Measurements from ENCODE around the gene SORBS1. TPM values are rescaled to one million over a fixed set of nuclear protein-coding genes. Genes with fewer than 3 reads are reported as not detected.

SORBS1 gene
- total and polyA plus RNA-seq, 2 experiments from 2014 or later: 11.0 to 20.6 TPM

GRCh38 chr10:95487994-95488393, 73.2 kb downstream of the SORBS1 start:
- no peaks in the 10 kb centered on the region for H3K27me3 ChIP-seq

DNA sequence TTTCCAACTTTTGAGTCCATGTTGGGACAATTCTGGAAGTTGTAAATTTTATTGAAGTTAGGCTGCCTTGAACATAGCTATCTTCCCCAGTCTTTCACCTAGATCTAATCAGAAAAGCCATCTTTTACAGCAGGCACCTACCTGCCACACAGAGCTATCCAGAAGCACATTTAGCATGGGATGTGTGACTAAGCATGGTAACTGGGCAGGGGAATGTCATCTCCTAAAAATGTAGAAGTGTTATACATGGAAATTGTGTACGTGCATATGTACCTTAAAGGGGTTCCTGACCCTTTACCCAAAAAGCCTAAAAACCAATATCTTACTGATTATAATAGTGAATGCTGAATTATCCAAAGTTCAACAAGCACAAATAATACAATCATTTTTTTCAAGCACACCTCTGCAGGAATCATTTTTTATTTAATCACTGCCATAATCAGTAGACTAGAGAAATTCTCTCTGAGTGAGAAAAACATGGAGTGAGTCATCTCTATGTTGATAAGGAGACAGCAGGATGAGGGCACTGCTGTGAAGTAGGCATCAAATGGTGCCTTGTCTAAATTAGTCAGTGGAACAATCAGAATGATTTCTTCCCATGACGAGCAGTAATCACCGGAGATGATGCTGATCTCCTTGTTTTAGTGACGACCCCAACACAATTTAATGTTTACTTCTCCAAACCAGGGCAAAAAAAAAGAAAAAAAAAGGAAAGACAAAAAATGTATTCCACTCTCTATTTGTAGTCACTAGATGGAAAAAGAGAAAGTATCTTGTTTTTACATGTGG, 75.9 kb downstream of the SORBS1 start:
- H3K27ac ChIP-seq: no peak overlapping the region
- DNase-seq (ENCODE audit: low read depth in 1 of 2, low spot score in 1 of 2): peak in 1 of 2 donors; percentile 6
- H3K27me3 ChIP-seq: no peaks in the 10 kb centered on the region
- no peak overlapping the region for H3K4me3 ChIP-seq
- H3K4me1 ChIP-seq (ENCODE audit: low read depth): peaks cover 15% of the 10 kb centered on the region
- no peak for TF ChIP-seq CTCF (IDR thresholded peaks at IDR 0.05; ENCODE audit: low read depth, low read length)
- no peaks in the 10 kb centered on the region for H3K36me3 ChIP-seq
- H3K9me3 ChIP-seq (ENCODE audit: low read depth): no peaks in the 10 kb centered on the region

More at GRCh38 chr10:95487994-95488393, 73.2 kb downstream of the SORBS1 start:
- Histone ChIP-seq H3K9me3 (ENCODE audit: low read depth) (no peaks in the 10 kb centered on the region), H3K4me3 (no peak overlapping the region), H3K36me3 (no peaks in the 10 kb centered on the region), H3K27ac (no peak overlapping the region), H3K4me1 (ENCODE audit: low read depth) (no peaks in the 10 kb centered on the region)
- DNase-seq (ENCODE audit: low read depth in 1 of 2, low spot score in 1 of 2): no peak
- no peak for TF ChIP-seq CTCF (IDR thresholded peaks at IDR 0.05; ENCODE audit: low read depth, low read length)

DNA sequence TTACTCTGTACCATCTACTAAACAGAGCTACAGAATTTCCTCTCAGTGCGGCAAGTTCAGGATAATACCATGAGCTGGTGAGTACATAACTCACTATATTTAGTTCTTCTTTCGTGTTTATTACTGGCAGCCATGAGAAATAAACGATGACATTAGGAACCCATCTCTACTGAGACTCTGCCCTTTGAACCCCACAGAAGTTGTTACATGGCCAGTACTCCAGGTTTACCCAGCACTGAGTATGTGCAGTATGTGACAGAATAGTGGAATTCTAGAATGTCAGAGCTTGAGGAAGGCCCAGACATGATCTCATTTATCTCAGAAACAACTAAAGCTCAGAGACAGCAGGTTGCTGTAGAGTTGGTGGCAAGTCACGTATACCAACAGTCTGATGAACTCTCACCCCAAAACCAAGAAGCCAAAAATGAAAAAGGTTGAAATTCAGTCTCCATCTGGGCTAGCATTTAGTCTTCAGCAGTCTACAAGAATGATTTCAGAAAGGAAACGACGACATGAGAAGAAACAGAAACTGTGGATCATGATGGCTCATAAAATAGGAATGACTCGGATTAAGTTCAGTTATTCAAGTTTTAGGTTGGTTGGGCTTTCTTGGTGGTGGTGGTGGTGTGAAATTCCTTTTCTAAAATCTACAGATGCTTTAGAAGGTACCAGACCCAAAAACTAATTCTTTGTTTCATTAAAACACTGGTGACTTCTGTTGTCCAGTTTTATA, 78.5 kb downstream of the SORBS1 start:
- peaks cover 41% of the 10 kb centered on the region for H3K4me1 ChIP-seq (ENCODE audit: low read depth)
- no peak overlapping the region for H3K4me3 ChIP-seq
- no peaks in the 10 kb centered on the region for H3K9me3 ChIP-seq (ENCODE audit: low read depth)
- H3K36me3 ChIP-seq: no peaks in the 10 kb centered on the region
- no peak overlapping the region for H3K27ac ChIP-seq
- no peaks in the 10 kb centered on the region for H3K27me3 ChIP-seq
- no peak for DNase-seq (ENCODE audit: low read depth in 1 of 2, low spot score in 1 of 2)
- TF ChIP-seq CTCF (IDR thresholded peaks at IDR 0.05; ENCODE audit: low read depth, low read length): no peak

- Histone ChIP-seq H3K36me3 (no peaks in the 10 kb centered on the region), H3K27me3 (no peaks in the 10 kb centered on the region), H3K4me3 (no peak overlapping the region), H3K9me3 (ENCODE audit: low read depth) (no peaks in the 10 kb centered on the region), H3K27ac (peak overlapping the region; percentile 85), H3K4me1 (ENCODE audit: low read depth) (peaks cover 50% of the 10 kb centered on the region)
- TF ChIP-seq CTCF (IDR thresholded peaks at IDR 0.05; ENCODE audit: low read depth, low read length): no peak
- DNase-seq (ENCODE audit: low read depth in 1 of 2, low spot score in 1 of 2): peak in 1 of 2 donors; percentile 42
Observed at GRCh38 chr10:95480901-95481491, 80.2 kb downstream of the SORBS1 start.

DNA sequence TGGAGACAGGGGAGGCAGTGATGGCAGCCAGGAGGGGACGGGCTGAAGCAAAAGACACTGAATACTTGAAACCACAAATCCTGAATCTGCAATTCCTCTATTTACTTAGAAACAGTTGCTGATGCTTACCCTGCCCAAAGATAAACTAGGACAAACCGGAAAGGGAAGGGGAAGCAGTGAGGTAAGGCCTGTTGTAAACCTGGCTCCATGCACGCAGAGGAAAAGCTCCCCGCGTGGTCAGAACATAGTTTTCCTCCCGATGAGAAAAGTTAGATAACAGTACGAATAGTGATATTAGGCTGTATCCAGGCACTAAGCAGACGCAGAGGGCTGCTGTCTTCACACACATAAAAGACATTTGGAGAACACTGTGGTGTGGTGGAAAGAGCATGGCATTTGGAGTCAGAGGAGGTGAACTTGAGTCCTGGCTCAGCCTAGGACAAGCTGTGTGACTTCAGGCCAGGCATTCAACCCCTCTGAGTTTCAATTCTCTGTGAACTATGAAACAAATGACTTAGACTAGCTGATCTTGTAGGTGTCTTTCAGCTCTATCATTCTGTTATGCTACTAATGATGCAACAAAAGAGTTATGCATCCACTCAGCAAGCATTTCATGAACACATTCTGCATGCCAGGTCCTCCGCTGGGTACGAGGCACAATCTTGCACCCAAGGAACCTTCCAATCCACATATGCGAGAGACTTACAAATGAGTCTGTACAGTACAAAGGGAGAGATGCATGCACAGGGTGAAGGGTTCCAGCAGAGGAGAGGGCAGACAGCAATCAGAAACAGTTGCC, 80.9 kb downstream of the SORBS1 start:
- no peak overlapping the region for H3K4me3 ChIP-seq
- DNase-seq (ENCODE audit: low read depth in 1 of 2, low spot score in 1 of 2): peak in 1 of 2 donors; percentile 71
- no peaks in the 10 kb centered on the region for H3K36me3 ChIP-seq
- peaks cover 57% of the 10 kb centered on the region for H3K4me1 ChIP-seq (ENCODE audit: low read depth)
- H3K27me3 ChIP-seq: no peaks in the 10 kb centered on the region
- H3K27ac ChIP-seq: peak overlapping the region; percentile 85
- no peaks in the 10 kb centered on the region for H3K9me3 ChIP-seq (ENCODE audit: low read depth)
- TF ChIP-seq CTCF (IDR thresholded peaks at IDR 0.05; ENCODE audit: low read depth, low read length): peak; percentile 21
